KG1 (cell line): Measurements from ENCODE around the gene CDH12.
"Not testable (repeated sequence)": the region's sequence is repeated elsewhere in the genome, so short reads cannot be mapped to it uniquely, and the experiment has no call there.

Experiments
- DNase-seq: peaks from one replicate; lab custom pipeline; 2025; lab: John Stamatoyannopoulos, UW

CDH12 gene

GRCh38 chr5:22560147-22560546 is 293.0 kb downstream of the CDH12 start:
- no peak for DNase-seq

GRCh38 chr5:22557251-22557650 is 295.9 kb downstream of the CDH12 start:
- DNase-seq: no peak

- DNase-seq: no peak
These were observed 298.7 kb downstream of the CDH12 start for GRCh38 chr5:22554475-22554874.

GRCh38 chr5:22549876-22550671 is 303.1 kb downstream of the CDH12 start:
- DNase-seq: no peak

- no peak for DNase-seq
These were observed 310.8 kb downstream of the CDH12 start for GRCh38 chr5:22542340-22542739.

GRCh38 chr5:22541037-22541436 is 312.1 kb downstream of the CDH12 start:
- no peak for DNase-seq

- no peak for DNase-seq
These were observed 313.4 kb downstream of the CDH12 start for GRCh38 chr5:22539762-22540161.

GRCh38 chr5:22531986-22532385 is 321.2 kb downstream of the CDH12 start:
- no peak for DNase-seq

- no peak for DNase-seq
These were observed 331.6 kb downstream of the CDH12 start for GRCh38 chr5:22521521-22521920.

GRCh38 chr5:22516497-22516896 is 336.6 kb downstream of the CDH12 start:
- not testable (repeated sequence) for DNase-seq

- no peak for DNase-seq
These were observed 338.9 kb downstream of the CDH12 start for GRCh38 chr5:22514231-22514630.

- DNase-seq: no peak
These were observed 347.3 kb downstream of the CDH12 start for GRCh38 chr5:22505891-22506290.

- no peak for DNase-seq
These were observed 348.7 kb downstream of the CDH12 start for GRCh38 chr5:22504411-22504810.

GRCh38 chr5:22500556-22500955 is 352.6 kb downstream of the CDH12 start:
- no peak for DNase-seq

- no peak for DNase-seq
These were observed 356.5 kb downstream of the CDH12 start for GRCh38 chr5:22496666-22497065.

GRCh38 chr5:22495016-22495720 is 358.0 kb downstream of the CDH12 start:
- DNase-seq: no peak

- no peak for DNase-seq
These were observed 364.7 kb downstream of the CDH12 start for GRCh38 chr5:22488427-22488826.

- no peak for DNase-seq
These were observed 372.8 kb downstream of the CDH12 start for GRCh38 chr5:22480305-22480704.

GRCh38 chr5:22473886-22474285 is 379.3 kb downstream of the CDH12 start:
- DNase-seq: no peak

- DNase-seq: no peak
These were observed 382.0 kb downstream of the CDH12 start for GRCh38 chr5:22471154-22471553.

- DNase-seq: no peak
These were observed 382.7 kb downstream of the CDH12 start for GRCh38 chr5:22470408-22470807.

- no peak for DNase-seq
These were observed 387.5 kb downstream of the CDH12 start for GRCh38 chr5:22465616-22466015.

- DNase-seq: no peak
These were observed 388.0 kb downstream of the CDH12 start for GRCh38 chr5:22465177-22465576.

GRCh38 chr5:22460189-22460588 is 393.0 kb downstream of the CDH12 start:
- no peak for DNase-seq
